ENCODE results near the gene MYO7B. TPM values are rescaled to one million over a fixed set of nuclear protein-coding genes. Genes with fewer than 3 reads are reported as not detected.

MYO7B gene
- total and polyA plus RNA-seq, 2 experiments from 2014 or later: 17.6 to 20.1 TPM

GRCh38 chr2:127672341-127673224, 137.1 kb downstream of the MYO7B start:
- Histone ChIP-seq H2AFZ (no peak overlapping the region), H3K4me1 (ENCODE audit: insufficient read depth) (no peaks in the 10 kb centered on the region), H3K79me2 (no peaks in the 10 kb centered on the region), H3K36me3 (replicated peaks; ENCODE audit: insufficient read depth, low read depth) (no peaks in the 10 kb centered on the region), H3K27me3 (peaks cover 30% of the 10 kb centered on the region), H3K27ac (no peak overlapping the region), H3K9me3 (ENCODE audit: low read depth) (no peaks in the 10 kb centered on the region), H3K9me2 (replicated peaks; ENCODE audit: insufficient read depth) (no peaks in the 10 kb centered on the region), H3K4me3 (no peak overlapping the region), H3K4me2 (no peak overlapping the region), H4K20me1 (ENCODE audit: insufficient read depth, poor library complexity, severe bottlenecking) (no peaks in the 10 kb centered on the region)
- TF ChIP-seq EZH2phosphoT487 (IDR thresholded peaks at IDR 0.05; ENCODE audit: low read depth, severe bottlenecking, unreplicated experiment): no peak
- no peak for TF ChIP-seq CTCF (IDR thresholded peaks at IDR 0.05; ENCODE audit: poor library complexity)
- TF ChIP-seq EZH2 (IDR thresholded peaks at IDR 0.05; ENCODE audit: borderline replicate concordance): no peak
- DNase-seq (ENCODE audit: low spot score): peak; percentile 4
- 88% methylated on average over 20 of the region's 20 CpGs for WGBS (ENCODE audit: low lambda C conversion rate, missing lambda C conversion rate)

GRCh38 chr2:127673291-127674069, 138.0 kb downstream of the MYO7B start:
- H3K27ac ChIP-seq: no peak overlapping the region
- 91% methylated on average over 17 of the region's 17 CpGs for WGBS (ENCODE audit: low lambda C conversion rate, missing lambda C conversion rate)
- H3K36me3 ChIP-seq (replicated peaks; ENCODE audit: insufficient read depth, low read depth): no peaks in the 10 kb centered on the region
- no peaks in the 10 kb centered on the region for H3K4me1 ChIP-seq (ENCODE audit: insufficient read depth)
- H3K9me2 ChIP-seq (replicated peaks; ENCODE audit: insufficient read depth): no peaks in the 10 kb centered on the region
- no peak overlapping the region for H2AFZ ChIP-seq
- H3K9me3 ChIP-seq (ENCODE audit: low read depth): no peaks in the 10 kb centered on the region
- peak; percentile 3 for DNase-seq (ENCODE audit: low spot score)
- no peaks in the 10 kb centered on the region for H4K20me1 ChIP-seq (ENCODE audit: insufficient read depth, poor library complexity, severe bottlenecking)
- H3K27me3 ChIP-seq: peaks cover 38% of the 10 kb centered on the region
- peak overlapping the region; percentile 100 for H3K4me2 ChIP-seq
- H3K79me2 ChIP-seq: no peaks in the 10 kb centered on the region
- no peak overlapping the region for H3K4me3 ChIP-seq
- TF ChIP-seq EZH2phosphoT487 (IDR thresholded peaks at IDR 0.05; ENCODE audit: low read depth, severe bottlenecking, unreplicated experiment) (no peak), EZH2 (IDR thresholded peaks at IDR 0.05; ENCODE audit: borderline replicate concordance) (no peak), CTCF (IDR thresholded peaks at IDR 0.05; ENCODE audit: poor library complexity) (no peak)

GRCh38 chr2:127674241-127675209, 139.0 kb downstream of the MYO7B start:
- 18% methylated on average over 27 of the region's 72 CpGs for WGBS (ENCODE audit: low lambda C conversion rate, missing lambda C conversion rate)
- H3K4me1 ChIP-seq (ENCODE audit: insufficient read depth): no peaks in the 10 kb centered on the region
- no peak overlapping the region for H3K27ac ChIP-seq
- H3K79me2 ChIP-seq: no peaks in the 10 kb centered on the region
- H3K9me2 ChIP-seq (replicated peaks; ENCODE audit: insufficient read depth): no peaks in the 10 kb centered on the region
- no peaks in the 10 kb centered on the region for H3K9me3 ChIP-seq (ENCODE audit: low read depth)
- TF ChIP-seq EZH2phosphoT487 (IDR thresholded peaks at IDR 0.05; ENCODE audit: low read depth, severe bottlenecking, unreplicated experiment): no peak
- peak; percentile 59 for TF ChIP-seq EZH2 (IDR thresholded peaks at IDR 0.05; ENCODE audit: borderline replicate concordance)
- peak overlapping the region; percentile 42 for H3K4me3 ChIP-seq
- peak overlapping the region; percentile 100 for H3K4me2 ChIP-seq
- no peaks in the 10 kb centered on the region for H3K36me3 ChIP-seq (replicated peaks; ENCODE audit: insufficient read depth, low read depth)
- H2AFZ ChIP-seq: no peak overlapping the region
- no peaks in the 10 kb centered on the region for H4K20me1 ChIP-seq (ENCODE audit: insufficient read depth, poor library complexity, severe bottlenecking)
- no peak for DNase-seq (ENCODE audit: low spot score)
- H3K27me3 ChIP-seq: peaks cover 38% of the 10 kb centered on the region

Data from hepatocyte (in vitro differentiated cells).